ENCODE data around the gene CDC42EP2.

CDC42EP2 gene

DNA sequence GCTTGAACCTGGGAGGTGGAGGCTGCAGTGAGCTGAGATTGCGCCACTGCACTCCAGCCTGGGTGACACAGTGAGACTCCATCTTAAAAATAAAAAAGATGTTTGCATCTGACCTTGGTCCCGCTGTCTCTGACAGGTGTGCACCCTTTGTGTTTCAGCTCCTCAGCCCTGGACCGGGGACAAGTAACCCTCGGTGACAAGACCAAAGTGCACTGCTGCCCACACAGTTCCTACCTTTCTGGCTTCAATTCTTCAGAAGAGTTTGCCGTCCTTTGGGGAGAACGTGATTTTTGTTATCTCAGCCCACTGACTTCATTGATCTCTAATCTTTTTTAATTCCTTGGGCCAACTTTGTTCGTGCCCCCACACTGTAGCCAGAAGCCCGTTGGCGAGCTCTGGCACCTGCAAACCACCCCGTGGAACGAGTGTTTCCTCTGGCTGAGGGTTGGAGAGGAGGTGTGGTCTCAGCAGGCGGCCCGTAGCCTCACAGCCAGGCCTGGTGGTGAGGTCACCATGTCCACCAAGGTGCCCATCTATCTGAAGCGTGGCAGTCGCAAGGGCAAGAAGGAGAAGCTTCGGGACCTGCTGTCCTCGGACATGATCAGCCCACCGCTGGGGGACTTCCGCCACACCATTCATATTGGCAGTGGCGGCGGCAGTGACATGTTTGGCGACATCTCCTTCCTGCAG lies 5.9 kb downstream of the CDC42EP2 start:
- Histone ChIP-seq H3K4me3 (no peak overlapping the region), H3K9me3 (ENCODE audit: low read depth, low read length) (no peaks in the 10 kb centered on the region), H3K36me3 (ENCODE audit: insufficient read depth, low read length) (no peaks in the 10 kb centered on the region), H3K9ac (ENCODE audit: insufficient read length) (no peak overlapping the region), H3K27ac (no peak overlapping the region)
- no peak for TF ChIP-seq FOXP2 (optimal IDR thresholded peaks at IDR 0.05; ENCODE audit: control extremely low read depth, extremely low read length, insufficient read depth)
- no peak for TF ChIP-seq EZH2 (IDR thresholded peaks at IDR 0.05)
- no peak for DNase-seq (ENCODE audit: low read depth, low spot score)

DNA sequence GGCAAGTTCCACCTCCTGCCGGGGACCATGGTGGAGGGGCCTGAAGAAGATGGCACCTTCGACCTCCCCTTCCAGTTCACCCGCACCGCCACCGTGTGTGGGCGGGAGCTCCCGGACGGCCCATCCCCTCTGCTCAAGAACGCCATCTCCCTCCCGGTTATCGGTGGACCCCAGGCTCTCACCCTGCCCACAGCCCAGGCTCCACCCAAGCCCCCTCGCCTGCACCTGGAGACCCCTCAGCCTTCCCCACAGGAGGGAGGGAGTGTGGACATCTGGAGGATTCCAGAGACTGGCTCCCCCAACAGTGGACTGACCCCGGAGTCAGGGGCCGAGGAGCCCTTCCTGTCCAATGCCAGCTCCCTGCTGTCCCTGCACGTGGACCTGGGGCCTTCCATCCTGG lies 6.4 kb downstream of the CDC42EP2 start:
- Histone ChIP-seq H3K27ac (no peak overlapping the region), H3K36me3 (ENCODE audit: insufficient read depth, low read length) (no peaks in the 10 kb centered on the region), H3K9ac (ENCODE audit: insufficient read length) (no peak overlapping the region), H3K9me3 (ENCODE audit: low read depth, low read length) (no peaks in the 10 kb centered on the region), H3K4me3 (no peak overlapping the region)
- TF ChIP-seq FOXP2 (optimal IDR thresholded peaks at IDR 0.05; ENCODE audit: control extremely low read depth, extremely low read length, insufficient read depth), result no peak
- TF ChIP-seq POLR2AphosphoS5 (IDR thresholded peaks at IDR 0.05; ENCODE audit: borderline replicate concordance, low read depth, low read length), result no peak
- no peak for TF ChIP-seq EZH2 (IDR thresholded peaks at IDR 0.05)
- DNase-seq (ENCODE audit: low read depth, low spot score), result no peak

DNA sequence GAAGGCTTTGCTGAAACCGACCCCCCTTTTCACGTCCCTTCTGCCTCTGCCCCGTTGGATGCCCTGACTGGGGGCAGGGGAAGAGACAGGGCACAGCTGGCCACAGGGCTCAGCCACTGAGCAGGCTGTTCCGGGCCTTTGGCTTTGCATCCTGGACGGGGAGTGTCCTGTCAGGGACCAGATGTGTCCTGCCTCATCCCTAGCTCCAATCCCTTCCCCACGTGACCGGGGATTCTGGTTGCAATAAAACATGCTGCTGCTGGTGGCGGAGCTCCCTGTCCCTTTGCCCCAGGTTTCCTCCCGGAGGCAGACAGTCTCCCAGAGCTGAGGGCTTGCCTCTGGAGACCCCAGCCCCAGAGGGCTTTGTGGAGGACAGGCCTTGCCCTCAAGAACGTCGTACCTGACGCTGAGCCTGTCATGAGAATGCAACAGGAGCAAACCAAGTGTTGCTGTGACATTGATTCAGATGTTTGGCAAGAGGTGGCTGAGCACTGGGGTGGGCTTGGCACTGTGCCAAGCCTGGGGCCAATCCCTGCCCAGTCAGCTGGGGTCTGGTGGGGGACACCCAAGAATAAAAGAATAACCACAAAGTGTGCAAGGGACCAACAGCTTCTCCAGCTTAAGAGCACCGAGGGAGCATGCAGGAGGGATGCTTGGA lies 7.3 kb downstream of the CDC42EP2 start:
- no peak overlapping the region for H3K4me3 ChIP-seq
- no peak for TF ChIP-seq POLR2AphosphoS5 (IDR thresholded peaks at IDR 0.05; ENCODE audit: borderline replicate concordance, low read depth, low read length)
- no peak for TF ChIP-seq EZH2 (IDR thresholded peaks at IDR 0.05)
- TF ChIP-seq FOXP2 (optimal IDR thresholded peaks at IDR 0.05; ENCODE audit: control extremely low read depth, extremely low read length, insufficient read depth), result no peak
- no peak for DNase-seq (ENCODE audit: low read depth, low spot score)
- no peaks in the 10 kb centered on the region for H3K36me3 ChIP-seq (ENCODE audit: insufficient read depth, low read length)
- H3K27ac ChIP-seq, result no peak overlapping the region
- no peaks in the 10 kb centered on the region for H3K9me3 ChIP-seq (ENCODE audit: low read depth, low read length)
- no peak overlapping the region for H3K9ac ChIP-seq (ENCODE audit: insufficient read length)

DNA sequence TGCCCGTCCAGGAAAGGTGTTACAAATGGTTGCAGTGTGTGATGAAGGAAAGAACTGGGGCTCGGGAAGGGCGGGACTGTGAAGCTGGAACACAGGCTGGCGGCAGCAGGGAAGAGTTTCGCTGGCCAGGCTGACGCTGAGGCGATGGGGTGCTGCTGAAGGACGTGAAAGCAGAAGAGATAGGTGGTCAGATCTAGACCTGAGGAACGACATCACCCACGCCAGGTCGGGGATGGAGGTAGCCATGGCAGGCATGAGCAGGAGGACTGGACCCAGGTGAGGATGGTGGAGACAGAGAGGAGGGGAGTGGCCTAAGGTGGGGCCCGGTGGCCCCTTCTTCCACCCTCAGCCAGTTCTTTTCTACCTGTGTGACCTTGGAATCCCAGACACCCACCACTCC lies 9.1 kb downstream of the CDC42EP2 start:
- Histone ChIP-seq H3K9ac (ENCODE audit: insufficient read length) (no peak overlapping the region), H3K4me3 (no peak overlapping the region), H3K36me3 (ENCODE audit: insufficient read depth, low read length) (no peaks in the 10 kb centered on the region), H3K9me3 (ENCODE audit: low read depth, low read length) (no peaks in the 10 kb centered on the region), H3K27ac (no peak overlapping the region)
- TF ChIP-seq EZH2 (IDR thresholded peaks at IDR 0.05) (no peak), POLR2AphosphoS5 (IDR thresholded peaks at IDR 0.05; ENCODE audit: borderline replicate concordance, low read depth, low read length) (no peak), FOXP2 (optimal IDR thresholded peaks at IDR 0.05; ENCODE audit: control extremely low read depth, extremely low read length, insufficient read depth) (no peak)
- DNase-seq (ENCODE audit: low read depth, low spot score), result no peak

DNA sequence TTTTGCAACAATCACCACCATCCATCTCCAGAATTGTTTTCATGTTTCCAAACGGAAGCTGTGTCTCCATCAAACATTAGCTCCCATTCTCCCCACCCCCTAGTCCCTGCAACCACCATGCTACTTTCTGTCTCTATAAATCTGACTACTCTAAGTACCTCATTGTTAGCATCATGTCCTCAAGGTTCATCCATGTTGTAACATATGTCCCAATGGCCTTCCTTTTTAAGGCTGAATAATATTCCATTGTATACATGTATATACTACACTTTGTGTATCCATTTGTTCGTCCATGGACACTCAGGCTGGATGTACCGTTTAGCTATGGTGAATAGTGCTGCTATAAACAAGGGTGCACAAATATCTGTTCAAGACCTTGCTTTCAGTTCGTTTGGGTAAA lies 10.8 kb downstream of the CDC42EP2 start:
- Histone ChIP-seq H3K27ac (no peak overlapping the region), H3K36me3 (ENCODE audit: insufficient read depth, low read length) (no peaks in the 10 kb centered on the region), H3K9ac (ENCODE audit: insufficient read length) (no peak overlapping the region), H3K9me3 (ENCODE audit: low read depth, low read length) (no peaks in the 10 kb centered on the region), H3K4me3 (no peak overlapping the region)
- TF ChIP-seq POLR2AphosphoS5 (IDR thresholded peaks at IDR 0.05; ENCODE audit: borderline replicate concordance, low read depth, low read length) (no peak), EZH2 (IDR thresholded peaks at IDR 0.05) (no peak)
- no peak for DNase-seq (ENCODE audit: low read depth, low spot score)

DNA sequence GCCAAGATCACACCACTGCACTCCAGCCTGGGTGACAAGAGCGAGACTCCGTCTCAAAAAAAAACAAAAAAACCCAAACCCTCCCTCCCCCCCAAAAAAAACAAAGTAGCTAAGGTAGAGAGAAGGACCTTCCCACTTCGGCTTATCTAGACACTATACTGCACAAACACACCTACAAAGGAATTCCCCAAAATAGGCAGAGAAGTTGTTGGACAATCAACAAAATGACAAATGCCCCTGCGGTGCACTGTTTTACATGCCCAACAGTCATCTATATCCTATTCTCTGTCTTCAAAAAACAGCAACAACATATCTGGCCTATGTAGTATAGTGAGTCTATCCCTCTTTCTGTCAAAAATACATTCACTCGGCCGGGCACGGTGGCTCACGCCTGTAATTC lies 12.4 kb downstream of the CDC42EP2 start:
- no peak overlapping the region for H3K4me3 ChIP-seq
- H3K36me3 ChIP-seq (ENCODE audit: insufficient read depth, low read length), result no peaks in the 10 kb centered on the region
- no peak overlapping the region for H3K9ac ChIP-seq (ENCODE audit: insufficient read length)
- no peak overlapping the region for H3K27ac ChIP-seq
- no peak for TF ChIP-seq FOXP2 (optimal IDR thresholded peaks at IDR 0.05; ENCODE audit: control extremely low read depth, extremely low read length, insufficient read depth)
- TF ChIP-seq POLR2AphosphoS5 (IDR thresholded peaks at IDR 0.05; ENCODE audit: borderline replicate concordance, low read depth, low read length), result no peak
- TF ChIP-seq EZH2 (IDR thresholded peaks at IDR 0.05), result no peak
- H3K9me3 ChIP-seq (ENCODE audit: low read depth, low read length), result no peaks in the 10 kb centered on the region
- DNase-seq (ENCODE audit: low read depth, low spot score), result no peak

DNA sequence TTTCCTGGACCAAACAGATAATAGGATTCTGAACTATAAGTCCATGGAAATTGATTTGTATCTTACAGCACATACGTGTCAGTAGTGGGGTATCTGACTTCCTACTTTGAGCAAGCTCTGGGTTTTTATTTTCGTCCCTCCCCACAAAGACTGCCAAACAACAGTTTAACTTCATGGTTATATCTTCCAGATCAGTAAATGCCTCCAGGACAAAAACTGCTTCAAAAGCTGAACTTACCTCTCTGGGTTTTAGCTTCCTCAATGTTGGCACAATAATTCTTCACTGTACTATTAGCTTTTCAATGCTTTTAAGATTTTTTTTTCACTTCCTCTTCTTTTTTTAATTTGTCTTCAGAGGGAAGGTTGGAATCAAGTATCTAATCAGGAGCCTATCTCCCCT lies 14.8 kb downstream of the CDC42EP2 start:
- Histone ChIP-seq H3K36me3 (ENCODE audit: insufficient read depth, low read length) (no peaks in the 10 kb centered on the region), H3K27ac (peak overlapping the region; percentile 89), H3K9ac (ENCODE audit: insufficient read length) (peak overlapping the region; percentile 80), H3K4me3 (peak overlapping the region; percentile 60), H3K9me3 (ENCODE audit: low read depth, low read length) (no peaks in the 10 kb centered on the region)
- DNase-seq (ENCODE audit: low read depth, low spot score), result peak; percentile 37
- TF ChIP-seq POLR2AphosphoS5 (IDR thresholded peaks at IDR 0.05; ENCODE audit: borderline replicate concordance, low read depth, low read length) (no peak), FOXP2 (optimal IDR thresholded peaks at IDR 0.05; ENCODE audit: control extremely low read depth, extremely low read length, insufficient read depth) (no peak), EZH2 (IDR thresholded peaks at IDR 0.05) (no peak)

DNA sequence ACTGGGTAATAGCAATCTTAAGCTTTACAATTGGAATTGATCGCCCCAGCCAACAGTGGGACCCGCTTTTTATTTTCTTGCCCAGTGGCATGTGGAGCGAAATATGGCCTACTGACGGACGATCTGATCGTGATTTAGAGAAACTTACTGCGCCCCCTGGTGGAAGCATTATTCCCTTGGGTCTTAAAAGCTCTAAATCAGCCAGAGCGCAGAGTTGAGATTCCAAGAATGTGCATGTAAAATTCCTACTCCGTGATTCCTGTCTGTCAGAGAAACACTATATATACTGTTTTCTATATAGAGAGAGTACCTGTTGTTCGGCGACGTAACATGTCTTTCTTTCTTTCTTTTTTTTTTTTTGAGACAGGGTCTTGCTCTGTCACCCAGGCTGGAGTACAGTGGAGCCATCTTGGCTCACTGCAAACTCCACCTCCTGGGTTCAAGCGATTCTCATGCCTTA lies 15.3 kb downstream of the CDC42EP2 start:
- H3K4me3 ChIP-seq, result peak overlapping the region; percentile 60
- peak; percentile 95 for DNase-seq (ENCODE audit: low read depth, low spot score)
- peak overlapping the region; percentile 80 for H3K9ac ChIP-seq (ENCODE audit: insufficient read length)
- no peaks in the 10 kb centered on the region for H3K36me3 ChIP-seq (ENCODE audit: insufficient read depth, low read length)
- peak overlapping the region; percentile 89 for H3K27ac ChIP-seq
- H3K9me3 ChIP-seq (ENCODE audit: low read depth, low read length), result no peaks in the 10 kb centered on the region
- TF ChIP-seq POLR2AphosphoS5 (IDR thresholded peaks at IDR 0.05; ENCODE audit: borderline replicate concordance, low read depth, low read length), result no peak
- TF ChIP-seq FOXP2 (optimal IDR thresholded peaks at IDR 0.05; ENCODE audit: control extremely low read depth, extremely low read length, insufficient read depth), result no peak
- no peak for TF ChIP-seq EZH2 (IDR thresholded peaks at IDR 0.05)

Measured in SK-N-MC (cell line).